ENCODE data around the gene SPATA20. TPM values are rescaled to one million over a fixed set of nuclear protein-coding genes. Genes with fewer than 3 reads are reported as not detected.

The SPATA20 gene
- total and polyA plus RNA-seq, 2 of the 8 experiments (the other 6 are each of a cell fraction or from before 2014, with no cell fraction given) = 16.2 to 17.5 TPM

- no peak for TF ChIP-seq ATF2 (IDR thresholded peaks at IDR 0.05; ENCODE audit: low read length)
- no peak for TF ChIP-seq JUND (IDR thresholded peaks at IDR 0.05; ENCODE audit: low read length)
- no peak for TF ChIP-seq TEAD4 (IDR thresholded peaks at IDR 0.05; ENCODE audit: low read depth, low read length)
- no peak for TF ChIP-seq CHD2 (IDR thresholded peaks at IDR 0.05; ENCODE audit: low read length)
- peak; percentile 87 for TF ChIP-seq KDM4A (IDR thresholded peaks at IDR 0.05; ENCODE audit: low read depth, low read length, severe bottlenecking)
- TF ChIP-seq NRF1 (IDR thresholded peaks at IDR 0.05; ENCODE audit: low read depth, low read length) = peak; percentile 81
These were observed 5.0 kb upstream of the SPATA20 start (continued) for GRCh38 chr17:50541716-50542688.
